HEK293 (cell line): ENCODE results near the gene PRKCA.

Experiments used
- ZBTB1 ChIP-seq: fragments of 450-650 bp; formaldehyde crosslinking; IDR thresholded peaks from 2 replicates; pipeline ENCODE4 v1.5.1; 2016; ENCODE audit warnings: missing biosample characterization, missing genetic modification characterization
- ZNF292 ChIP-seq: fragments of 450-650 bp; formaldehyde crosslinking; IDR thresholded peaks from 2 replicates; pipeline ENCODE4 v1.5.1; 2016; ENCODE audit warnings: low read depth, missing biosample characterization, missing genetic modification characterization, borderline replicate concordance

GRCh38 chr17:66645259-66645658 lies 342.8 kb downstream of the PRKCA start:
- no peak for TF ChIP-seq ZBTB1
- TF ChIP-seq ZNF292 (tag by site-specific recombination), result no peak
